GM10248 (cell line): Measurements from ENCODE around the gene PPP1R12A.
"Not testable (repeated sequence)": the region's sequence is repeated elsewhere in the genome, so short reads cannot be mapped to it uniquely, and the experiment has no call there.

Experiments
- CTCF ChIA-PET: fragments of 300-600 bp; sonication (Branson Sonifier 250); formaldehyde crosslinking; extraction: SDS; loops from one replicate; lab custom pipeline; 2021; ENCODE audit warnings: antibody characterized with exemption; lab: Yijun Ruan, JAX
- POLR2A ChIA-PET: fragments of 350-650 bp; sonication (Branson Sonifier 250); formaldehyde crosslinking; extraction: SDS; loops from one replicate; lab custom pipeline; 2020; ENCODE audit warnings: antibody characterized with exemption; lab: Yijun Ruan, JAX
- DNase-seq: peaks from one replicate; pipeline ENCODE4 v3.0.0; 2012; ENCODE audit errors: extremely low spot score
- CTCF ChIP-seq: IDR thresholded peaks from 2 replicates; pipeline ENCODE4 v1.5.1; 2012; ENCODE audit warnings: mild to moderate bottlenecking, low read depth; ENCODE audit errors: extremely low read depth, missing control alignments, control extremely low read depth

The PPP1R12A gene

GRCh38 chr12:79822475-79822874 lies 112.4 kb downstream of the PPP1R12A start:
- no peak for DNase-seq
- CTCF ChIA-PET, result no interaction called here
- no peak for TF ChIP-seq CTCF
- POLR2A ChIA-PET, result no interaction called here

GRCh38 chr12:79818856-79819255 lies 116.0 kb downstream of the PPP1R12A start:
- CTCF ChIA-PET, result interaction anchor here (3.7 kb wide), 1 partner anchor 10 kb away, joined by 10 read pairs; no protein-coding TSS in a partner anchor
- no peak for TF ChIP-seq CTCF
- DNase-seq, result no peak
- POLR2A ChIA-PET, result no interaction called here

GRCh38 chr12:79784366-79785065 lies 150.4 kb downstream of the PPP1R12A start:
- CTCF ChIA-PET, result interaction anchor here (1.0 to 1.6 kb wide), 3 partner anchors 18 to 22 kb away, joined by 3 to 4 read pairs (median 4); no protein-coding TSS in a partner anchor
- POLR2A ChIA-PET, result not testable (repeated sequence)

GRCh38 chr12:79782172-79782900 lies 152.6 kb downstream of the PPP1R12A start:
- CTCF ChIA-PET, result interaction anchor here (1.6 kb wide), 1 partner anchor 11 kb away, joined by 4 read pairs; no protein-coding TSS in a partner anchor
- DNase-seq, result no peak
- POLR2A ChIA-PET, result interaction anchor here (0.6 kb wide), 1 partner anchor 270 kb away, joined by 3 read pairs; no protein-coding TSS in a partner anchor
- no peak for TF ChIP-seq CTCF

More at GRCh38 chr12:79784366-79785065, 150.4 kb downstream of the PPP1R12A start:
- not testable (repeated sequence) for DNase-seq

GRCh38 chr12:79778802-79779448 lies 156.0 kb downstream of the PPP1R12A start:
- no peak for TF ChIP-seq CTCF
- POLR2A ChIA-PET, result no interaction called here
- CTCF ChIA-PET, result interaction anchor here (1.3 to 1.9 kb wide), 6 partner anchors 9 to 86 kb away, joined by 3 to 7 read pairs (median 5); no protein-coding TSS in a partner anchor
- no peak for DNase-seq

- POLR2A ChIA-PET, result no interaction called here
- DNase-seq, result no peak
- CTCF ChIA-PET, result interaction anchor here (0.7 to 1.2 kb wide), 2 partner anchors 10 to 34 kb away, joined by 3 read pairs; no protein-coding TSS in a partner anchor
- no peak for TF ChIP-seq CTCF
Measured at GRCh38 chr12:79776111-79776510, 158.8 kb downstream of the PPP1R12A start.
